HG02970 (cell line): ENCODE data around the gene GID8.

ENCODE experiments used
- ATAC-seq: cut with Tn5 transposase; IDR thresholded peaks from one replicate; pipeline ENCODE4 v1.9.1; 2021; ENCODE audit warnings: mild to moderate bottlenecking, moderate library complexity, moderate number of reproducible peaks; ENCODE audit not compliant: unreplicated experiment, low FRiP score

GID8 gene

DNA sequence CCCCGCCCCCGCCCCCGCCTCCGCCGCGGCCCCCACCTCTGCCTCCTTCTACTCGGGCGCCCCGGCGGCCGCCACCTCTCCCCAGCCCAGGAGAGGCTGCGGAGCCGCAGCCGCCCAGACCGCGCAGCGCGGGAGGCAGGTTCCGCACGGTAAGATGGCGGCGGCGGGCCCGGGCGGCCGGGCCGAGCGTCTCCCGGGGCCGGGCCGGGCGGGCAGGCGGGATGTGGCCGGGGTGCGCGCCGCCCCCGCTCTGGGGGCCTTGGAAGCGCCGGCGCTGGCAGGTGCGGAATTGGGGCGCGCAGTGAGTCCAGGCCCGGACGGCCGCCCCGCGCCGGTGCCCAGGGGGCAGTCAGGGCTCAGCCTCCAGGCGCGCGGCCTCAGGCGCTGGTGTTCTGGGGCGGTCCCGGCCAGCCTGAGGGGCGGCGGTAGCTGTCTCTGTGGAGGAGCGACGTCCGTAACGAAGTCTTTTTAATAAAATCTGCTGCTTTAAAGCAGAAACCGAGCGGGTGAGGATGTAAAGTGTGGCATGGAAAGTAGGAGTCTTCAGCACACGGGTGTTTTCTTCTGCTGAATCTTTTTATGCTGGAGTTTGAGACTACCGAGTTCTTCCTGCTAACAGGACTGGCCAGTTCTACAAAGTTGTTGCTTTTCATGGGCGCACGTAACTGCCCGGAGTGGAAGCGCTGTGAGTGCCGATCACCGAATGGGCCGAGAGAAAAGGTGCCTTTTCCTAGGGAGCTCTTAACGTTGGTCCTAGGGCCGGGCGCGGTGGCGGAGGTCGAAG lies at the start of gene GID8:
TSS of gene GID8 (plus strand) at position 43 of the 784 bp plus-strand sequence. CDS start 3,356 bp downstream, outside the sequence.
- peak; percentile 43 for ATAC-seq

- no peak for ATAC-seq
Measured at GRCh38 chr20:62888406-62888805, 49.5 kb upstream of the GID8 start.

- ATAC-seq: no peak
Measured at GRCh38 chr20:62888910-62889309, 49.0 kb upstream of the GID8 start.

GRCh38 chr20:62889411-62889810 lies 48.5 kb upstream of the GID8 start:
- no peak for ATAC-seq

DNA sequence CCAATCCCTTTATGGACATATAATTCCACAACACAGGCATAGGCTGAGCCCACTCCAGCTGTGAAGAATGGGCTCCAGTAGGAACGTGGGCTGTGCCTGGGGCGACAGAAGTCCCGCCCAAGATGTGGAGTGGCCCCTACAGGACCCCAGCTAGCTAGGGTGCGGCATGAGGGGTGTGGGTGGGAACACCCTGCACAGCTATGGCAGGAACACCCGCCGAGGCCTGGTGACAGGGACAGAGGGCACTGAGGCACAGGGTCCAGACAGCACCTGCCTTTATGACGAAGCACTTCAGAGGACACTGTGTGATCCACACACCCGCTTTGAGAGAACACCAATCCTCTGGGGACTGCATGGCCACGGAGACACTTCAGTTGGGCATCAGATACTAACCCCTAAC lies 48.1 kb upstream of the GID8 start:
- no peak for ATAC-seq

DNA sequence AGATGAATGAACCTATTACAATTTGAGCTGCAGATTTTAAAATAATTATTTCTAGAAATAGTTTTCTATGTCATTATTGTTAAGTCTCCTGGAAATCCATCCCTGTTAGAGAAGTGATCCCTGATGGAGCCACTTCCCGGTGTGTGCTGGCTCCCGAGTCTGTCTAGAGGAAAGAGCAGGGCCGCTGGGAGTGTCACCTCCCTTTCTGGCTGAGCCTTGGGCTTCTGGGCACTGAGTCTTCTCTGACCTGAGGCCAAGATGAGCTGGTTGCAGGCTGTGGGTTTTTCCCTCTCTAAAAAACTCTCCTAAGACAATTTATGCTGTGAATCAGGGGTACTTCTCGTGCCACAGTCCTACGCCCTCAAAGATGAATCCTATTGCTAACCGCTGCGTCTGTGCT lies 47.5 kb upstream of the GID8 start:
- no peak for ATAC-seq

DNA sequence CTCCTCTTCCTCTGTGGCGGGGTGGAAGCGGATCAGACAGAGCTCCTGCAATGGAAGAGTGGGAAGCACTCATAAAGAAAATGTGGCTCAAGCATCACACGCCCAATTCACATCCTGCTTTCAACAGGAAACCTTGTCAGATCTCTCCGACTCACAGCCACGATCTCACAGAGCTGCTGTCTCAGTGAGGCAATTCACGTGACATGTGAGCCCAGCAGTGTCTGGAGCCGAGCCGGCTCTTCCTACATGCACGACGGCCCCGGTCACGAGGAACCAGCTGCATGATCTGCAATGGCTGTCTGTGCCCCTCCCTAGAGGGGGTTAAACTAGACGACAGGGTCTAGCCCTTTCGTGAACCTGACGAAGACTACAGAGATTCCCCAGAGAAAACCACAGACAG lies 46.8 kb upstream of the GID8 start:
- ATAC-seq: no peak

DNA sequence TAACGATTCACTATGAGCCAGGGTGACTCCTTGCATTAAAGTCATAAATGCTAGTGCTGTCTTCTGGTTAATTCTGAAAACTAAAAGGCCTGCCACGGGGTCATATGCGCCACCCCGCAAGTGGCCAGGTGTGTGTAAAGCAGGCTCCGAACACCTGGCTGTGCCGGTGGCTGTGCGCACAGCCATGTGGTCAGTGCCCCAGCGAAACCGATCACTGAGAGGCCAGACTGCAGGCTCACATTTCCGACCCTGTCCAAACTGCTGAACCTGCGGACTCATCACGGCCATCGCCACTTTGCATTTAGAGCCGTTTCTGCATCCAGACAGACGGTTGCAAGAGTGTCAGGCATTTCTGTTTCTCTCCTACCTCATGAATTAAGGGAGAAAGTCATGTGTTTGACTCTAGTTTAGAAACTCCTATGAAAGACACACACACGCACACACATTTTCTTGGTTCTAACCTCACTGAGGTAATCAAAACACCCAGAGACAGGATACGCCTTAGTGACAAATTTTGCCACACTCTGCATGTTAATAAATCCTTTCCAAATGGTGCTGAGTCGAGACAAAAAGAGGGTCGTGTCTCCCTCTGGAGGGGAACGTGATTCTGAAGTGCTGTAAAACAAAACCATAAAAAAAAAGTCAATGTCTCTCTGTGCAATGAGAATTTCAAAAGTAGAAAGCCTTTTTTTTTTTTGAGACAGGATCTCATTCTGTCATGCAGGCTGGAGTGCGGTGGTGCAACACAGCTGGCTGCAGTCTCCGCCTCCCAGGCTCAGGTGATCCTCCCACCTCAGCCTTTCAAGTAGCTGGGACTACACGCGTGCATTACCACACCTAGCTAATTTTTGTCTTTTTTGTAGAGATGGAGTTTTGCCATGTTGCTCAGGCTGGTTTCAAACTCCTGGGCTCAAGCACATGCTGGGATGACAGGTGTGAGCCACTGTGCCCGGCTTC lies 45.3 kb upstream of the GID8 start:
- no peak for ATAC-seq

DNA sequence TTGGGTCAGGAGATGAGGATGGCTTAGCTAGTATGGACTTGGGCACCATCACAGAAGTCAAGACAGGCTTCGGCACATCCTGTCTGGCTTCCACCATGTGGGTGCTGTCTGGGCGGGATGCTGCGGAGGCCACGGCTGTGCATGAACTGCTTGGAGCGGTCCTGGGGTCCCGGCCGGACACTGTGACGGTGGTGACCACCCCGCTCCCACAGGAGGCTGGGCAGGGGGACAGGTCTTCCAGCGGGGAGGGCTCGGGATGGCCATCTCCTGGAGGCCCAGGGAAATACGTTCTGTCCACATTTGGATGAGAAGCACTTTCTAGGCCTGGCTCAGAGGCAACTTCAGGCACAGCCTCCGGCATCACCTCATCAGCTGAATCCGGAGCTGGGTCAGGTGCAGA lies 44.2 kb upstream of the GID8 start:
- no peak for ATAC-seq

- ATAC-seq: no peak
Measured at GRCh38 chr20:62894261-62894660, 43.7 kb upstream of the GID8 start.

DNA sequence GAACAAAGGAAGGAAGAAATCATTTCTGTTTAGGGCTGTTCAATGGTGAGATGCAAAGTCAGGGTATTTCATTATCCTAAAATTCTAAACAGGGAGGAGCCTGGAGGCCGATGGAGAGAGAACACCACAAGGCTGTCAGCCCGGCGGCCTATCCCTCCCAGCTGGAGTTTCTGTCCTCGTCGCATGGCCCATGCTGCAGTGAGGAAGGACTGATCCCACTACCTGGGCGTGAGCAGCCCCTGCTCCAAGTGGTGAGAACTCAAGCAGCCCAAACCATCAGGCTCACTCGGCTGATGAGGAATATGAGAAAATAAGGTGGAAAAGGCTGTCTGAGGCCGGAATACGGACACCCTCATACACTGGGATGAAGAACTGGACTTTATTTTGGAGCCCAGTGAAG lies 42.4 kb upstream of the GID8 start:
- ATAC-seq: no peak

GRCh38 chr20:62896526-62896925 lies 41.4 kb upstream of the GID8 start:
- ATAC-seq: no peak

GRCh38 chr20:62897666-62898065 lies 40.3 kb upstream of the GID8 start:
- no peak for ATAC-seq

- no peak for ATAC-seq
Measured at GRCh38 chr20:62898093-62898964, 39.6 kb upstream of the GID8 start.

GRCh38 chr20:62898970-62899632 lies 38.8 kb upstream of the GID8 start:
- no peak for ATAC-seq

- ATAC-seq: no peak
Measured at GRCh38 chr20:62899633-62900051, 38.3 kb upstream of the GID8 start.

DNA sequence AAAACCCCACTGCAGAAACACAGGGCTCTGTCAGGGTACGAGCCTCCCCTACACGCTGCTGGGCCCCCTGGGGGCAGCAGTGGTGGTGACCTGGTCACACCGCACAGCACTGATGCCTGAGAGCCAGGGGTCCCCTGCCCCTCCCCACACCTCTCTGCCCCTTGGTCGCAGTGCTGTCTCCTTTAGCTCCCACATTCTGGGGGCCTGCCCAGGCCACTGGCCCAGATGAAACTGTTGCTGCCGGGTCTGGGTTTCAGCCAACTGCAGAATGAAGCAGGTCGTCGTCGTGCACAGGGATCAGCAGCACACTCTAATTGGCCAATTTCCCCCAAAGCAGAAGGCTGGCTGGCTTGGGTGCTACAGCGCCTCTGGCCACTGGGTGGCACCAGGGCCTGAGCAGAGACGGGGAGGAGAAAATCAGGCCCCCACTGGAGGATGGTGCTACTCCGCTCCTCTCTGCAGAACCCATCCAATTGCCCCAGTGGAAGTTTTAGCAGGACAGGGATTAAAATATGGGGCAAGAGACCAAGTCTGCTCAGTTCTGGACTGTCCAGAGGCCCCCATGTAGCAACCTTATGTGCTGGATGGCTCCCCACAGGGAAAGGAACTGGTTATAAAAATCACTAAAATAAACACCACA lies 37.8 kb upstream of the GID8 start:
- ATAC-seq: peak; percentile 70

GRCh38 chr20:62900692-62901584 lies 37.0 kb upstream of the GID8 start:
- peak; percentile 16 for ATAC-seq
